Activated naive CD4-positive, alpha-beta T cell treated with anti-CD3 and anti-CD28 coated beads for 36 hours (primary cell): Measurements from ENCODE around the gene SH3BP4. TPM values are rescaled to one million over a fixed set of nuclear protein-coding genes. Genes with fewer than 3 reads are reported as not detected.
"Not testable (repeated sequence)": the region's sequence is repeated elsewhere in the genome, so short reads cannot be mapped to it uniquely, and the experiment has no call there.

Experiments used
- CTCF ChIA-PET: fragments of 350-600 bp; sonication (Branson Sonifier 250); formaldehyde crosslinking; loops from one replicate; lab custom pipeline; 2021; ENCODE audit warnings: antibody characterized with exemption; lab: Charles Lee
- DNase-seq: peaks from one replicate; pipeline ENCODE4 v3.0.0-alpha.2; 2020
- H3K27ac Mint-ChIP-seq: one replicate; pipeline ENCODE4 v1.8.0; 2021; ENCODE audit warnings: mild to moderate bottlenecking, mixed read lengths
- H3K27me3 Mint-ChIP-seq: one replicate; pipeline ENCODE4 v1.8.0; 2021; ENCODE audit warnings: low read depth, mixed read lengths
- H3K36me3 Mint-ChIP-seq: one replicate; pipeline ENCODE4 v1.8.0; 2021; ENCODE audit warnings: low read depth, mixed read lengths
- H3K4me1 Mint-ChIP-seq: one replicate; pipeline ENCODE4 v1.8.0; 2021; ENCODE audit warnings: low read depth, mixed read lengths
- H3K4me3 Mint-ChIP-seq: one replicate; pipeline ENCODE4 v1.8.0; 2021; ENCODE audit warnings: mild to moderate bottlenecking, moderate library complexity, mixed read lengths
- H3K9me3 Mint-ChIP-seq: one replicate; pipeline ENCODE4 v1.8.0; 2021; ENCODE audit warnings: mixed read lengths
- intact Hi-C: fragments of 100-400 bp; cut with micrococcal nuclease; formaldehyde crosslinking; loops from one replicate; pipeline ENCODE4 v1.15.1; 2023
- total RNA-seq, 2 experiments: library from RNA; stranded (reverse); gene quantifications; one replicate each; pipeline ENCODE4 v1.2.3, GENCODE V29; 2021

SH3BP4 gene
- total RNA-seq, 2 experiments from 2014 or later, result 0.42 to 0.64 TPM

DNA sequence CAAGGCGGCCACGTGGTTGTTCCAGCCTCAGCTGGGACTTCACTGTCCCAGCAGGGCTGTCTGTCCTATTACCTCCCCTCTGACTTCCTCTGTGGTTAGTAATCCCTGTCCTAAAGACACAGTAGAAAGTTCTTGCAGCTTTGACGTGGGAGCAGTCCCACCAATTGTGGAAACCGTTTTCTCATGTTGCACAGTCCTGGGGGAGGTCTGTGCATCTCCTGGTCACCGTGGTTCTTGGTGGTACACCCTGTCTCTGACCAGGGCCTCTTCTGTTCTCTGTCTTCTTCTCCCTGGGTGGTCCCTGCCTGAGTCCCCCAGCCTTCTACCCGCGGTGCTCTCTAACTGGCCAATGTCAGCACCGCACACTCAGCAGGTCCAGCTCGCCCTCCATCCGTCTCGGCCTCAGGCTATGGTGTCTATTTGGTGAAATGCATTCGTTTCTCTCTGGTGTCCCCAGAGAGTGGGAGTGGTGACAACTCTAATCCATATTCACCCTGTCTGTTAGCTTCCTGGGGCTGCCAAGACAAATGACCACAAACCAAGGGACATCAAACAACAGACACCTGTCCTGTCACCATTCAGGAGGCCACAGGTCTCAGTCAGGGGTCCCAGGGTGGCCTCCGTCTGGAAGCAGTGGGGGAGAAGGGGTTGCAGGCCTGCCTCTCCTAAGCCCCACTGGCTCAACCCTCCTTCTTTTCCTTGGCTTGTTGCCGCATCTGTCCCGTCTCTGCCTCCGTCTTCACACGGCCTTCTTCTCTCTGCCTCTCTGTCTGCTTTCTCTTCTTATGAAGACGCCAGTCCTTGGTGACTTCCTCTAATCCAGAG, 99.8 kb downstream of the SH3BP4 start:
- intact Hi-C loops, result no loop called here
- Mint-ChIP-seq H3K9me3 (no peaks in the 10 kb centered on the region), H3K27ac (no peak overlapping the region)

DNA sequence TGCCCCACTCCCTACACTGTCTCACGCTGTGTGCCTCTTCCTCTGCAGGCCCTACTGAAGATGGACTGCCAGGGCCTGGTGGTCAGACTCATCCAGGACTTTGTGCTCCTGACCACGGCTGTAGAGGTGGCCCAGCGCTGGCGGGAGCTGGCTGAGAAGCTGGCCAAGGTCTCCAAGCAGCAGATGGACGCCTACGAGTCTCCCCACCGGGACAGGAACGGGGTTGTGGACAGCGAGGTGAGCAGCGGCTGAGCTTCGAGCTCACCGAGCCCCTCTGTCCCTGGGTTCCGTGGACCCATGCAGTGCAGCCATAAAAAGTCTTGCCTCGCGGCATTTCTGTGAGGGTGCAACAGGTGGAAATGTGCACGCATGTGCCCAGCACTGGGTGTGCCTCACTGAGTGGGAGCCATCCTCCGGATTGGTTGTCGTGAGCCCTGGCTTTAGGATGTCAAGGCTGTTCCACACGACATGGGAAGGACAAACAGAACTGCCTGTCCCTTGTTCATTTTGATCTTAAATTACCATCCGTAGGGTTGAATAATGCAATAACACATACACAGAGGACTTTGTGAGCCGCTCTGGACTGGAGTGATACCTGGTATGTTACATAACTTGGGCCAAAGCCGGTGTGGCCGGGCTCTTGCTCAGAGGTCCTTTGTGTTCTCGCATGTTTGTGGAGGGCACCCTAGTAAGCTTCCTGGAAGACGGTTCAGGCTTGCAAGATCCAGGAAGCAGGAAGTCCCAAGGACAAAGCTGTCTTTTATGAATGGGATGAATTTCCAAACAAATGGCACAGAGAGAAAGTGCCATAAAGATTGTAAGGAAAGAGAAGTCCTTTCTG, 100.9 kb downstream of the SH3BP4 start:
- Mint-ChIP-seq H3K4me1 (no peaks in the 10 kb centered on the region), H3K36me3 (no peaks in the 10 kb centered on the region), H3K27me3 (peaks cover 3% of the 10 kb centered on the region), H3K9me3 (no peaks in the 10 kb centered on the region), H3K4me3 (no peak overlapping the region), H3K27ac (no peak overlapping the region)
- CTCF ChIA-PET, result no interaction called here
- DNase-seq, result no peak
- intact Hi-C loops, result no loop called here

More for the DNA sequence above, 99.8 kb downstream of the SH3BP4 start:
- Mint-ChIP-seq H3K36me3 (no peaks in the 10 kb centered on the region), H3K27me3 (peaks cover 11% of the 10 kb centered on the region), H3K4me3 (no peak overlapping the region), H3K4me1 (no peaks in the 10 kb centered on the region)
- no peak for DNase-seq
- CTCF ChIA-PET, result no interaction called here

DNA sequence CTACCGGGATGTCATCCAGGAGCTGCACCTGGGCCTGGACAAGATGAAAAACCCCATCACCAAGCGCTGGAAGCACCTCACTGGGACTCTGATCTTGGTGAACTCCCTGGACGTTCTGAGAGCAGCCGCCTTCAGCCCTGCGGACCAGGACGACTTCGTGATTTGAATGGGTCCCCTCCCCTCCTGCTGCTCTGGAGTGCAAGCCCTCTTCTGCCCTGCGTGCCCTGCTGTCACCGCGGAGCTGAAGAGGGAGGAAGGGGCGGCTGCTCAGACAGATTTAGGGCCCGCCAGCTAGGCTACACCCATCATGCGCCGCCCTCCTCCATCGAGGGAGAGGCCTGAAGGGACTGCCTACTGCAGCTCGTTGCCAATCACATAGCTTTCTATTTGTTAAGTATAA, 101.8 kb downstream of the SH3BP4 start:
- H3K9me3 Mint-ChIP-seq, result no peaks in the 10 kb centered on the region
- CTCF ChIA-PET, result no interaction called here
- H3K27me3 Mint-ChIP-seq, result peaks cover 3% of the 10 kb centered on the region
- no peaks in the 10 kb centered on the region for H3K36me3 Mint-ChIP-seq
- H3K27ac Mint-ChIP-seq, result no peak overlapping the region
- no peak overlapping the region for H3K4me3 Mint-ChIP-seq
- no peak for DNase-seq
- no peaks in the 10 kb centered on the region for H3K4me1 Mint-ChIP-seq
- intact Hi-C loops, result no loop called here

DNA sequence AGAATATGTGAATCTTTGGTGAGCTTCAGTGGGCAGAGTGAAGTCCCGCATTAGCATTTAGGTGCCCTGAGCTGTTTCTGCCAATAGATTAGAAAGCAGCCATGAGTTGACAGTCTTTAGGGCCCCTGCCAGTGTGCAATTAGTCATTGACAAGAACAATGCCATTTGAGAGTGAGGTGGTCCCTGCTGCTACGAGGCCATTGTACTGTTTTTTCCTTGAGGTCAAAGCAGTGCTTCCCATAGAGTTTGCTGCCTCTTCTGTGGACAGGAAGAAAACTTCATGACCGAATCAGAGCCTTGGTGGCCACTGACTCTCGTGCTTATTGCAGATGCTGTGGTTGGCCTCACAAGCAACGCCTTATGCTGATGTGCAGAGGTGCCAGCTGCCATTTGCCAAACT, 102.7 kb downstream of the SH3BP4 start:
- Mint-ChIP-seq H3K4me3 (no peak overlapping the region), H3K9me3 (no peaks in the 10 kb centered on the region), H3K36me3 (no peaks in the 10 kb centered on the region), H3K27me3 (peaks cover 3% of the 10 kb centered on the region), H3K4me1 (no peaks in the 10 kb centered on the region), H3K27ac (no peak overlapping the region)
- intact Hi-C loops, result no loop called here
- DNase-seq, result no peak
- CTCF ChIA-PET, result no interaction called here

DNA sequence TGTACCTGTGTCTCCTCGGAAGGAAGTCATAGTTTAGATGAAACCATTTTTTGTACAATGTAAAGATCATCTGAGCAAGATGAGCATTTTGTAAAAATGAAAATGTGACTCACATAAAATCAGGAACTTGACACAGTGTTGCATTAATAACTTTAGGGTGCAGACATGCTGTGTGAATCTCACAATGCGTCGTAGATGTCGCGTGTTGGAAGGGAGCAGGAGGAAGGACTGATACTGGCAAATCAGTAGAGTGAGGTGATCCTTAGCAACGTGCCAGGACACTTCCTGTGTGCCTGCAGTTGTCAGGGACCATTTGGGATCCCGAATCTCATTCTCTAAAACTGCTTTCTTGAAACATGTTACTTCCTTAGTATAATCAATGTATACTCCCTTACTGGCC, 103.1 kb downstream of the SH3BP4 start:
- Mint-ChIP-seq H3K36me3 (no peaks in the 10 kb centered on the region), H3K4me3 (no peak overlapping the region), H3K27me3 (peaks cover 3% of the 10 kb centered on the region), H3K27ac (no peak overlapping the region), H3K4me1 (no peaks in the 10 kb centered on the region), H3K9me3 (no peaks in the 10 kb centered on the region)
- no peak for DNase-seq
- CTCF ChIA-PET, result no interaction called here
- intact Hi-C loops, result no loop called here

DNA sequence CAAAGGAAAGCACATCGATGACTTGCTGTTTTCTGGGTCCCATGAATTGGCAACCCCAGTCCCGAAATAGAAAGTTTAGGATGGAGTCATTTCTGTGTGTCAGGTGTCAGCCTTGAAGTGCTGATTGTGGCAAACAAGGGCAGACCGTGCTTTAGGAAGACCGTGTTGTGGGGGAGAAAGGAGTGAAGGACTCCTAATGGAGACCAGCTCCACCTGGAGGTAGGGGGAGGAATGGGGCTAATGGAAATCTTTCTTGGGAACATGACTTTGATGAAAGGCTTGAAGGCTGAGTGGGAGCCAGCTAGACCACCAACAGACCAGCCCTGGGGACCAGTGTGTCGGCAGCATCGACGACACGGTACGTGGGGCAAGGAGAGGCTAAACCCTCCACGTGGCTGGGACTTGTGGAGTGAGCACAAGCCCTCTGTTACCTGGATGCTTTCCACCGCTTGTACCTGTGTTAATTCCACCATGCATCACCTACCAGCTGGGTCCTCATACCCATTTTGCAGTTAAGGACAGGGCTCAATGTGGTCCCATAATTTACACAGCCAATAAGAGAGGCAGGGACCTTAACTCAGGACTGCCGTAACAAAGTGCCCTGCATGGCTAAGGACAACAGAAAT, 104.2 kb downstream of the SH3BP4 start:
- no peak overlapping the region for H3K4me3 Mint-ChIP-seq
- CTCF ChIA-PET, result no interaction called here
- intact Hi-C loops, result no loop called here
- H3K36me3 Mint-ChIP-seq, result no peaks in the 10 kb centered on the region
- no peaks in the 10 kb centered on the region for H3K4me1 Mint-ChIP-seq
- H3K27ac Mint-ChIP-seq, result no peak overlapping the region
- DNase-seq, result no peak
- no peaks in the 10 kb centered on the region for H3K9me3 Mint-ChIP-seq
- peaks cover 6% of the 10 kb centered on the region for H3K27me3 Mint-ChIP-seq

DNA sequence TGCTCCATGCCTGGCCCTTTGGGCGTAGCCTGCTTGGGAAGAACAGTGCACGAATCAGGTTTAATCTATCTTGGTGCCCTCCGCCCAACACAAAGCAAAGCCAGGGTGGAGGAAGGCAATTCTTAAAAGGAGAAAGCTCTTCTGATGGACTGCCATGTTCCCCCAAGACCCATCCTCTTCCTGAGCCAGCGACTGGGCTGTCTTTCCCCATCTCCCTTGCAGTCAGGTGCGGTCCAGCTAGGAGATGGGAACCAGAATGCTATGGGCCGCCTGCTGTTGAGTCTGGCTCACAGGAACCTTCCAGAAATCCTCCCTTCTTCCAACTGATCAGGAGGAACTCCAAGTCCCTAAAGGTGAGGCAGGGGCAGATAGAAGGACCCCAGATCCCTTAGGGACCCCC, 105.0 kb downstream of the SH3BP4 start:
- no peak overlapping the region for H3K4me3 Mint-ChIP-seq
- H3K27me3 Mint-ChIP-seq, result peaks cover 6% of the 10 kb centered on the region
- H3K9me3 Mint-ChIP-seq, result no peaks in the 10 kb centered on the region
- H3K4me1 Mint-ChIP-seq, result no peaks in the 10 kb centered on the region
- intact Hi-C loops, result no loop called here
- no peak overlapping the region for H3K27ac Mint-ChIP-seq
- CTCF ChIA-PET, result no interaction called here
- no peak for DNase-seq
- H3K36me3 Mint-ChIP-seq, result no peaks in the 10 kb centered on the region

DNA sequence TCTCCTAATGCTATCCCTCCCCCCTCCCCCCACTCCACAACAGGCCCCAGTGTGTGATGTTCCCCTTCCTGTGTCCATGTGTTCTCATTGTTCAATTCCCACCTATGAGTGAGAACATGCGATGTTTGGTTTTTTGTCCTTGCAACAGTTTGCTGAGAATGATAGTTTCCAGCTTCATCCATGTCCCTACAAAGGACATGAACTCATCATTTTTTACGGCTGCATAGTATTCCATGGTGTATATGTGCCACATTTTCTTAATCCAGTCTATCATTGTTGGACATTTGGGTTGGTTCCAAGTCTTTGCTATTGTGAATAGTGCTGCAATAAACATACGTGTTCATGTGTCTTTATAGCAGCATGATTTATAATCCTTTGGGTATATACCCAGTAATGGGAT, 105.8 kb downstream of the SH3BP4 start:
- CTCF ChIA-PET, result not testable (repeated sequence)

DNA sequence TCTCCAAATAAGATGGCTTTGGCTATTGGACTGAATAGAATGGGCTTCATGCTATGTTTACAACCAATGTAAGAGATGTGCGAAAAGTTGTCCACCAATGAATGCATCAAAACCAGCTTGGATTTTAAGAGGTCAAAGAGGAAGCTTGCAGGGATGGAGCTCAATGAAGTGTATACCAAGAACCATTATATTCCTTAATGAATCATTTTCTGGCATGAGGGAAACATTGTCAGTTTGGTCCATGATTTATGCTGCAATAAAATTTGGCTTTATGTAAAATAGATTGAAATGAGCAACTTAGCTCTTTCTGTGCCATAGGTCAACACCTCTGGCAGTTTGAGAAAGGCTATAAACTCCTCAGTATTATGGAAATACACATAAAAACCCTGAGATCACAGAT, 107.3 kb downstream of the SH3BP4 start:
- no peaks in the 10 kb centered on the region for H3K36me3 Mint-ChIP-seq
- DNase-seq, result no peak
- no peaks in the 10 kb centered on the region for H3K4me1 Mint-ChIP-seq
- H3K4me3 Mint-ChIP-seq, result no peak overlapping the region
- H3K9me3 Mint-ChIP-seq, result no peaks in the 10 kb centered on the region
- CTCF ChIA-PET, result interaction anchor here (0.6 kb wide), 1 partner anchor 168 kb away, joined by 3 read pairs; no protein-coding TSS in a partner anchor
- H3K27me3 Mint-ChIP-seq, result peaks cover 6% of the 10 kb centered on the region
- intact Hi-C loops, result no loop called here
- H3K27ac Mint-ChIP-seq, result no peak overlapping the region

More for the DNA sequence above, 105.8 kb downstream of the SH3BP4 start:
- H3K4me3 Mint-ChIP-seq, H3K4me1 Mint-ChIP-seq, H3K27ac Mint-ChIP-seq, H3K36me3 Mint-ChIP-seq, intact Hi-C loops, H3K9me3 Mint-ChIP-seq, H3K27me3 Mint-ChIP-seq, DNase-seq: not testable (repeated sequence)

DNA sequence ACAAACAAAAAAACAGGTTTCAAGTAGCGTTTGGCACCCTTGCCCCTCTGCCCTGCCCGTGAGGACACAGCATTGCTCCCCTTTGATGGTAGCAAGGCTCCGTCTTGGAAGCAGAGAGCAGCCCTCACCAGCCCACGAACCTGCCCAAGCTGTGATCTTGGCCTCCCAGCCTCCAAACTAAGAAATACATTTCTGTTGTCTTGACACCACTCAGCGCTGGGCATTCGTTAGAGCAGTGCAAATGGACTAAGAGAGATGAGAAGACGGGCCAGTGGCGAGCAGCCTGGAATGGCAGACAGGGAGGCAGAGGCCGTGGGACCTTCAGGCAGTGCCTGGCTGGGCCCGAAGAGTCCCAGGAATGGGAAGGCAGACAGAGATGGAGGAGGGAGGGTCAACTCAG, 109.8 kb downstream of the SH3BP4 start:
- H3K36me3 Mint-ChIP-seq, result no peaks in the 10 kb centered on the region
- peaks cover 5% of the 10 kb centered on the region for H3K27me3 Mint-ChIP-seq
- CTCF ChIA-PET, result no interaction called here
- DNase-seq, result no peak
- H3K4me3 Mint-ChIP-seq, result no peak overlapping the region
- no peaks in the 10 kb centered on the region for H3K4me1 Mint-ChIP-seq
- H3K27ac Mint-ChIP-seq, result no peak overlapping the region
- intact Hi-C loops, result no loop called here
- H3K9me3 Mint-ChIP-seq, result no peaks in the 10 kb centered on the region

DNA sequence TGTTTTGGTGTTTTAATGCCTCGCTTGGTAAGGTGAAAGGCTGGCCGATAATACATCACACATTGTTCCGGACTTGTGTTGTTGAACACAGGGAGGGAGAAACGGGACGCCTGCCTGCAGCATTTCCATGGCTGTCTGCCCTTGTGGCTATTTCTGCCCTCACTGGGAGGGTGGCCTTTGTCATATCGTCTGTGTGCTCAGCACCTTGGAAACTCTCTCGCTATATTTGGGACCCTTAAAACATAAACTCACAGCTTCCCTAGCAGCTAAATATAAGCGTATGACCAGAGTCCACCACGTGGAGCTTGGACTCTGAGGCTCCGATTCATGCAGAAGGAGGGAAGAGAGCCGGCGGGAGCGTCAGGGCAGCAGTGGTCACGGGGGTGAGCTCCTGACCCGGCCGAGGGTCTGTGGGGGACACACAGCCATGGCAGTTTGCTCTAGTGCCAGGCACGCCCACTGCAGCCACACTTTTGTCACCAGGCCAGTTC, 111.7 kb downstream of the SH3BP4 start:
- DNase-seq, result no peak
- Mint-ChIP-seq H3K4me3 (no peak overlapping the region), H3K9me3 (no peaks in the 10 kb centered on the region), H3K27ac (no peak overlapping the region), H3K4me1 (no peaks in the 10 kb centered on the region), H3K36me3 (no peaks in the 10 kb centered on the region), H3K27me3 (peaks cover 3% of the 10 kb centered on the region)
- CTCF ChIA-PET, result no interaction called here
- intact Hi-C loops, result no loop called here

DNA sequence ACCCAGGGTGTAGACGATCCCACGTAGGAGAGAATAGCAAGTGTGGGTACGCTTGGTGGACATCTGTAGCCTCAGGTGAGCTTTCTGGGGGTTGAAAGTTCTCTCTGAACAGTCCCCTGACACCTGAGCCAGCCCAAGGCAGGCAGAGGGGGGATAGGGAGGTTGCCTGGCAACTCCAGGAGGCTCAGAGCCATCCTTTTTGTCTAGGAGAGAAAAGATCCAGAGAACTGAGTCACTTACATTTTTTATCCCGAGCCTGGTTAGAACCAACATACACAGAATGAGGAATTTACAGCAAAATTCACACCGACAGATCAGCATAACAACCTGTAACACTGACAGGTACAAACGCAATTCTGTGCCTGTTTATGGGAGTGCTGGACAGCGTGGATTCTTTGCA, 113.2 kb downstream of the SH3BP4 start:
- Mint-ChIP-seq H3K9me3 (no peaks in the 10 kb centered on the region), H3K4me1 (no peaks in the 10 kb centered on the region), H3K27ac (no peak overlapping the region), H3K4me3 (no peak overlapping the region), H3K36me3 (no peaks in the 10 kb centered on the region), H3K27me3 (peaks cover 3% of the 10 kb centered on the region)
- CTCF ChIA-PET, result interaction anchor here (0.7 kb wide), 1 partner anchor 173 kb away, joined by 3 read pairs; no protein-coding TSS in a partner anchor
- DNase-seq, result no peak
- intact Hi-C loops, result no loop called here
